T47D (cell line): ENCODE data around the gene VTI1A.

ENCODE experiments used
- DNase-seq, 2 experiments: peaks; one replicate each; pipeline versions ENCODE4 v3.0.0 to v3.0.0-alpha.2; 2011 to 2012; ENCODE audit warnings: low read depth in 1 of 2, low spot score in 1 of 2
- JUND ChIP-seq: IDR thresholded peaks from 2 replicates; pipeline ENCODE4 v1.6.1; 2012; ENCODE audit warnings: low read depth
- in situ Hi-C: cut with HindIII; loops from 2 replicates; pipeline ENCODE4 v1.10.0; 2016; ENCODE audit warnings: low sequenced_read_pairs, low pct_unique_long_range_greater_than_20kb

VTI1A gene

GRCh38 chr10:112502536-112502935, 55.5 kb downstream of the VTI1A start:
- no peak for TF ChIP-seq JUND
- in situ Hi-C loops: no loop called here
- DNase-seq: no peak

- DNase-seq: no peak
- in situ Hi-C loops: no loop called here
- TF ChIP-seq JUND: no peak
Measured at GRCh38 chr10:112503643-112504042, 56.6 kb downstream of the VTI1A start.

DNA sequence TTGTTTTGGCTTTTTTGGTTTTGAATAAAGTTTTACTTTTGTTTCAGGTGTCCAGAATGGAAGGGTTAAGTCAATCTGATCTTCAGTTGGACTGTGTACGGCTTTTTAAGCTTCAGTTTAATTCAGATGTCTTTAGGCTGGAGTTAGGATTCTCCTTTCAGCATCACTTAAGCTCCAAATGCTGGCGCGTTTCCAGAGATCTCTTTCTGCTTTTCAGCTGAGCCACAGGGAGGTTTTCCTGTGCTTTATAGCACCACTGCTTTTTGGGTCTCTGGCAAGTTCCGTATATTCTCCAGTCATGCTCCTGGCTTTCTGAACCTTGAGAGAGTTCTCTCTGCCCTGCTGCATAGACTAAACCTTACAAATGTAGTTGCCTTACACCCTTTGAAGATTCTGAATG, 60.0 kb downstream of the VTI1A start:
- no peak for DNase-seq
- in situ Hi-C loops: no loop called here
- TF ChIP-seq JUND: no peak

DNA sequence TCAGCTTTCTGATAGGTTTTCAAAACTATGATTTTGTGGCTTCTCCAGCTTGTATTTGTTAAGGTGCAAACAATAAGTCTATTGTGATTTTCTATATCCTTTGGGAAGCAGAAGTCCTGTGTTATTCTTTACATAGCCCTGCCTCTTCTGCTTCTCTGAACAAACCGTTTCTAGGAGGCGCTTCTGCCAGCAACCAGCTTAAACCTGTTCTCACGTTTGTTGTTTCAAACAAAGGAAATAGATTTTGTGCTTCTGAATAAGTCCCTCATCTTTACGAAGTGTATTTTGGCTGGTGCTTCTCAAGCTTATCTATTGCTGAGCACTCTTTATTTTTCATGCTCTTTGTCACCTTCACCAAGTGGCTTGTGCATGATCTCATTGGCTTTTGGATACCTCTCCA, 61.0 kb downstream of the VTI1A start:
- no peak for TF ChIP-seq JUND
- in situ Hi-C loops: no loop called here
- no peak for DNase-seq

DNA sequence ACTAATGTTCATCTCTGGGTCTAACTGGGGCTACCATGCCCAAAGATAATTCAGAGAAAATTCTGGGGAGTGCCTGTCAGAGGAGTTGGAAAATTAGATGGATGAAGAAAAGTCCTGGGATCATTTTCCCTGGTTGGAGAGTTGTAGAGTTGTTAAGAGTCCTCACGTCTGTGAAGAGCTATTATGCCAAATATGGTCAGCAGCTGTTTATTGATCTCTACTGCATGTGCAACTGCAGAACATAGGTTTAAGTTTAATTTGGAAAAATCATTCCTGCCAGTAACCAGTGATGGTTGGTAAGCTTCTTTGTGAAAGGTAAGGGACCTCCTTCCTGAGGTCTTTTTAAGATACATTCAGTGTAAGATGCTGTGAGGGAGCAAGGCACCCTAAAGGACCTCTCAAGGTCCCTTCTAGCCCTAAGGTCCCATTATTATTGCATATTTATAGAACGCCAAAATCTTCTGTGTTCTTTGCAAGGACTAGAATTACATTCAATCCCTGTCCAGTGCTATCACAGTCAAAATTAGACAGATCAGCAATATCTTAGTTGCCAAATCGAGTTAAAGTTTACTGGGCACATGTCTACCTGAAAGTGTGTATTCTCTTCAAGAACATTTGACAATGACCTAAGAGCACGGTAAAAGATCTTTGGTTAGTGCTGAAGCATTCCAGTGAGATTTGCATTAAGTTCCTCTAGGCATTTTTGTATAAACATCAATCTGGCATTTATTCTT, 62.7 kb downstream of the VTI1A start:
- no peak for DNase-seq
- in situ Hi-C loops: no loop called here
- no peak for TF ChIP-seq JUND

DNA sequence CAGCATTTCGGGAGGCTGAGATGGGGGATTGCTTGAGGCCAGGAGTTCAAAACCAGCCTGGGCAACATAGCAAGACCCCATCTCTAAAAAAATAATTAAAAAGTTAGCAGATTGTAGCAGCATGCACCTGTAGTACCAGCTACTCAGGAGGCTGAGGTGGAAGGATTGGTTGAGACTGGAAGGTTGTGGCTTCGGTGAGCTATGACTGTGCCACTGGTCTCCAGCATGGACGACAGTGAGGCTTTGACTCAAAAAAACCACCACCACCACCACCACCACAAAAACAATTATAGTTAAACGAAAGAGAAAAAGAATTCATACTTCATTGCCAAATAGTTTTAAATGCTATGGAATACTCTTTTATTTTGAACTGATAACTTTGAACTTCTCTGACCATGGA, 63.4 kb downstream of the VTI1A start:
- in situ Hi-C loops: no loop called here
- no peak for TF ChIP-seq JUND
- no peak for DNase-seq

DNA sequence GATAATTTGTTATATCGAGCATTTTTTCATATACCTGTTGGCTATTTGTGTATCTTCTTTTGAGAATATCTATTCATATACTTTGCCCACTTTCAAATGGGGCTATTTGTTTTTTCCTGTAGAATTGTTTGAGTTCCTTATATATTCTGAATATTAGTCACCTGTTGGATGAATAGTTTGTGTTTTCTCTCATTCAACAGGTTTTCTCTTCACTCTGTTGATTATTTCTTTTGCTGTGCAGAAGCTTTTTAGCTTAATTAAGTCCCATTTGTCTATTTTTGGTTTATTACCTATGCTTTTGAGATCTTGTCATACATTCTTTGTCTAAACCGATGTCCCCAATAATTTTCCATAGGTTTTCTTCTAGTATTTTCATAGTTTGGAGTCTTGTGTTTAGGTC, 65.3 kb downstream of the VTI1A start:
- DNase-seq: no peak
- in situ Hi-C loops: no loop called here
- TF ChIP-seq JUND: no peak

- in situ Hi-C loops: no loop called here
- no peak for TF ChIP-seq JUND
- no peak for DNase-seq
Measured at GRCh38 chr10:112515126-112515525, 68.1 kb downstream of the VTI1A start.

- no peak for TF ChIP-seq JUND
- in situ Hi-C loops: no loop called here
- DNase-seq: no peak
Measured at GRCh38 chr10:112515852-112516251, 68.8 kb downstream of the VTI1A start.

DNA sequence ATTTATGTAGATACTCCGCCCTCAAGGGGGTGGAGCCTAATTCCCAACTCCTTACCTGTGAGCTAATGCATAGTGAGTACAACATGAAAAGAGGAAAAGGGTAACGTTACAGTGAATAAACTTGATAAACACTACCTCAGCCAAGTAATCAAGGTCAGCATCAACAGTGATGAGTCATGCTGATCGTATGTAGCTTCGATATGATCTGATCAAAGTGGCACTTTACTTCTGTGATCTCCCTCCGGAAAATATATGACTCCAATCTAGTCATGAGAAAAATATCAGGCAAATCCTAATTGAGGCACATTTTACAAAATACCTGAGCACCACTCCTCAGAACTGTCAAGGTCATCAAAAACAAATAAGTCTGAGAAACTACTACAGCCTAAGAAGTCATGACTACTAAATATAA, 70.4 kb downstream of the VTI1A start:
- DNase-seq: no peak
- in situ Hi-C loops: no loop called here
- no peak for TF ChIP-seq JUND

DNA sequence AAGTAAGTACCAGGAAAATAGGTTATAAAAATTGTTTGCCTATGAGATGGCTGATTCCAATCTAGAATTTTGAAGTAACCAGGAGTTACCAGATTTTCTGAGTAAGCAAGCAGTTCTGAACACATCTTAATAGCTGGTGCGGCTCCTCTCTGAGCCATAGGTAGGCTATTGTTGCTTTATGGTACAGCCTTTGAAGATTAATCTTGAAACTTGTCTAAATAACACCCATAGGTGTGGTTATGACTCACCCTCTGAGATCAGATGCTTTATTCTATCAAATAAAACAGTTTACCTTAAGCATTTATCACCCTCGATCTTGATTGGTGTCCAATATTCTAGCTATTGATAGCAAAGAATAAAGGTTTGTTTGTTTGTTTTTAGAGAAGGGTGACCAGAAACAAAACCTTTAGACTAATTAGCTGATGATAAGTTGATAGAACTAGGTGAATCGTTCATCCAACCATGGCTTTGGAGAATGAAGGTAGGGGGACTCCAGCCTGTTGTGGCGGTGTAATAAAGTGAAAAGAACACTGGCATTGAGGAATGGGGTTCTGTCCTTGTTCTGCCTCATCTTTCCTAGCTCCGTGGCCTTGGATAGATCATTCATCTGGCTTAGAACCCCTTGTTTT, 72.2 kb downstream of the VTI1A start:
- no peak for TF ChIP-seq JUND
- DNase-seq: no peak
- in situ Hi-C loops: no loop called here

- TF ChIP-seq JUND: no peak
- in situ Hi-C loops: no loop called here
- no peak for DNase-seq
Measured at GRCh38 chr10:112520914-112521313, 73.9 kb downstream of the VTI1A start.

DNA sequence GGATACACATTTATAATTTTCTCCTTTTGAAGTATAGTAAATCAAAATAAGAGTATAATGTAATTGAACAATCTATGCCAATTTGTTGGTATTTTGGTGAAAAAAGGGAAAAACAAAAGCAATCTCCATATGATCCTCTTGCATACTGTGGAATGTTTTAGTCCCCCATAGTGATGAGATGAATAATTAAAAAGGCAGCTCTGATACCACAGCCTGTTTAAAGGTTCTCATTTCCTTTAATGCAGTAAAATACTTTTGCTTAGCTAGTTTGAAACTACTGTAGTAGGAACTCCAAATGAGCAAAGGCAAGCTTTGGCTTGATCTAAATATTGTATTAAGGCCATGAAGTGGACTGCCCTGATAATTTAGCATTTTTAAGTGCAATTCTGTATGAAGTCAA, 77.6 kb downstream of the VTI1A start:
- in situ Hi-C loops: no loop called here
- DNase-seq: no peak
- no peak for TF ChIP-seq JUND

- no peak for TF ChIP-seq JUND
- no peak for DNase-seq
- in situ Hi-C loops: no loop called here
Measured at GRCh38 chr10:112525200-112525599, 78.2 kb downstream of the VTI1A start.
